Transverse colon (tissue), 3 donors: ENCODE measurements around the gene RGS19.

Source experiments
- EP300 ChIP-seq: sonication (generic); formaldehyde crosslinking; IDR thresholded peaks from one replicate; pipeline ENCODE4 v1.6.1; 2017; ENCODE audit warnings: antibody characterized with exemption, low read depth
- POLR2A ChIP-seq: fragments of 450-650 bp; IDR thresholded peaks from one replicate; pipeline ENCODE4 v1.6.1; 2016; ENCODE audit warnings: antibody characterized with exemption, mild to moderate bottlenecking, moderate library complexity
- TF ChIP-seq, protein P1 (sequence below), 5 experiments: fragments of 200-600 bp in 3 of 5; fragments of 450-650 bp in 2 of 5; sonication (generic) in 3 of 5; IDR thresholded peaks; 1 replicate in 2 of 5; 2 replicates in 3 of 5; pipeline ENCODE4 v1.5.1; 2016 to 2017; ENCODE audit warnings: antibody characterized with exemption in 5 of 5, inconsistent platforms in 3 of 5, mild to moderate bottlenecking in 2 of 5, moderate library complexity in 1 of 5

GRCh38 chr20:64064145-64064698 lies 15.1 kb downstream of the RGS19 start:
- TF ChIP-seq EP300 = no peak
- TF ChIP-seq, protein P1, sequence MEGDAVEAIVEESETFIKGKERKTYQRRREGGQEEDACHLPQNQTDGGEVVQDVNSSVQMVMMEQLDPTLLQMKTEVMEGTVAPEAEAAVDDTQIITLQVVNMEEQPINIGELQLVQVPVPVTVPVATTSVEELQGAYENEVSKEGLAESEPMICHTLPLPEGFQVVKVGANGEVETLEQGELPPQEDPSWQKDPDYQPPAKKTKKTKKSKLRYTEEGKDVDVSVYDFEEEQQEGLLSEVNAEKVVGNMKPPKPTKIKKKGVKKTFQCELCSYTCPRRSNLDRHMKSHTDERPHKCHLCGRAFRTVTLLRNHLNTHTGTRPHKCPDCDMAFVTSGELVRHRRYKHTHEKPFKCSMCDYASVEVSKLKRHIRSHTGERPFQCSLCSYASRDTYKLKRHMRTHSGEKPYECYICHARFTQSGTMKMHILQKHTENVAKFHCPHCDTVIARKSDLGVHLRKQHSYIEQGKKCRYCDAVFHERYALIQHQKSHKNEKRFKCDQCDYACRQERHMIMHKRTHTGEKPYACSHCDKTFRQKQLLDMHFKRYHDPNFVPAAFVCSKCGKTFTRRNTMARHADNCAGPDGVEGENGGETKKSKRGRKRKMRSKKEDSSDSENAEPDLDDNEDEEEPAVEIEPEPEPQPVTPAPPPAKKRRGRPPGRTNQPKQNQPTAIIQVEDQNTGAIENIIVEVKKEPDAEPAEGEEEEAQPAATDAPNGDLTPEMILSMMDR (IDR thresholded peaks at IDR 0.05) = no peak
- TF ChIP-seq POLR2A = no peak
